ENCODE data around the gene CHD9.

DNA sequence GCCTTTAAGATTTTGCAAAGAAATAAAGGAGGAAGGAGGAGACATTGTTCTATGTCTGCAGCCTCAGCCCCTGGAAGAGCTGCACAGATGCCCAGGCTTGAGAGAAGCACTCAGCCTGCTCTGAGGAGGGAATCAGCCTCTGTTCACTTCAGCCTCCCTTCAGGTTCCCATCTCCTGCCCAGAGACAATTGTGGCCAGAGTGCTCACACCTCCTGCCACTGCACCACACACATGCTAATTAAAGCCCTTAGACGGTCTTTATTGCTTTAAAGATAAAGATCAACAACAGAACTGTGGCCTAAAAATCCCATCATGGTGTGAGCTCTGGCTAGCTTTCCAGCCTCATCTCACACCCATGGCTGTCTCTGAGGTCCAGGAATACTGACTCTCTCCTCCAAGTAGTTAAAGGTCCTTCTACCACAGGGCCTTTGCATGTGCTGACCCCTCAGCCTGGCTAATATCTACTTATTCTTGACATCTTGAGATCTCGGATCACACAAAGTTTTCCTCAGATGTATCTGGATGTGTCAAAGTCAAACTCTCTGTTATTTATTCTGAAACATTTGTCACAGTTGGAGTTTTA is 35.9 kb upstream of the CHD9 start:
- no peak for TF ChIP-seq SUZ12 (IDR thresholded peaks at IDR 0.05; ENCODE audit: extremely low read depth, insufficient read depth, insufficient read length)
- no peak for TF ChIP-seq ZNF274 (IDR thresholded peaks at IDR 0.05; ENCODE audit: low read depth, low read length)

All from NT2/D1 (cell line).